ENCODE results near the gene ARNT2.

ARNT2 gene

DNA sequence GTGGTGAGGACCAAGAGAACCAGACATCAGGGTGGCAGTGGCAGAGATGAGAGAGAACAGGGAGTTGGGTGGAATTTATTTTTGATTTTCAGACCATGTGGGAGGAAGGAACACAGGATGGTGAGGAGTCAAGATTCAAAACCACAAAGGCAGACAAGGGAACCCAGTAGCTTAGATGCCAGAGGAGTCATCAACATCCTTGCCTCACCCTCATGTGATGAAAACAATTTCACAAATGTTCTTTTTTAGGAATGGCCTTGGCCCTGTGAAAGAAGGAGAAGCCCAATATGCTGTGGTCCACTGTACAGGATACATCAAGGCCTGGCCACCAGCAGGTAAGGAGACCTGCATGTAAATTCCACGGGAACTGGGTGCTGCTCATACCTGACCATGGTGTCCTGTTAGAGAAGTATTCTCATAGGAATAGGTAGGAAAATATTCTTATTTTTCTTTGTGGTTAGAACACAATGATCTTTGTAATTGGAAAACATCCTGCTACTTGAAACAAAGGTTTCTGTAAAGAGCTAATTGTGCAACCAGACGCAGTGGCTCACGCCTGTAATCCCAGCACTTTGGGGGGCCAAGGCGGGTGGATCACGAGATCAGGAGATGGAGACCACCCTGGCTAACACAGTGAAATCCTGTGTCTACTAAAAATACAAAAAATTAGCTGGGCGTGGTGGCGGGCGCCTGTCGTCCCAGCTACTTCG, 110.0 kb downstream of the ARNT2 start:
- no peak for DNase-seq (ENCODE audit: low read depth)

DNA sequence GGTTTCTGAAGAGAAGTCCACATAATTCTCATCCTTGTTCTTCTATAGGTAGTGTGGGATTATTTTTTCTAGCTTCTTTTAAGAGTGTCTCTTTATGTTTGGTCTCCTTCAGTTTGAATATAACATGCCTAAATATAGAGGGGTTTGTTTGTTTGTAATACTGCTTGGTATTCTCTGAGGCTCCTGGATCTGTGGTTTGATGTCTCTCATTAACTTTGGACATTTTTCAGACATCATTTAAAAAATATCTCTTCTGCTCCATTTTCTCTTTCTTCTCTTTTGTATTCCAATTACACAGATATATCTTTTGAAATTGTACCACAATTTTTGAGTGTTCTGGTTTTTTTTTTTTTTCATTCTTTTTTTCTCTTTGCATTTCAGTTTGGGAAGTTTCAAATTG, 113.1 kb downstream of the ARNT2 start:
- DNase-seq (ENCODE audit: low read depth): no peak

DNA sequence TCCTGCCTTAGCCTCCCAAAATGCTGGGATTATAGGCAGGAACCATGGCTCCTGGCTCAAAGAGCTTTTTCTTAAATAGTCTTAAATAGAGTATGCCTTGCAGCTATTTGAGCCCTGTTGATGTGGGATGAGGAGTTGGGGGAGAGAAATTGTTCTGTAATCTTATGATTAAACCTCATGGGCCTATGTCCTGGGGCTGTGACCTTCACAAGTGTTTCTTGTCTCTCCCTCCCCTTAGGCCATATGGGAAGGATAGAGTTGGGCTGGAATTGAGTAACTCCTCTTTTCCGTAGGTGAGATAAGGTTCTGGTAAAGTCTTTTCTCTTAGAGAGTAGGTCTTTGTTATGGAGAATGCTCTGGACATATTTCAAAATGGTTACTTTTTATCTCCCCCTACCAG, 114.3 kb downstream of the ARNT2 start:
- no peak for DNase-seq (ENCODE audit: low read depth)

DNA sequence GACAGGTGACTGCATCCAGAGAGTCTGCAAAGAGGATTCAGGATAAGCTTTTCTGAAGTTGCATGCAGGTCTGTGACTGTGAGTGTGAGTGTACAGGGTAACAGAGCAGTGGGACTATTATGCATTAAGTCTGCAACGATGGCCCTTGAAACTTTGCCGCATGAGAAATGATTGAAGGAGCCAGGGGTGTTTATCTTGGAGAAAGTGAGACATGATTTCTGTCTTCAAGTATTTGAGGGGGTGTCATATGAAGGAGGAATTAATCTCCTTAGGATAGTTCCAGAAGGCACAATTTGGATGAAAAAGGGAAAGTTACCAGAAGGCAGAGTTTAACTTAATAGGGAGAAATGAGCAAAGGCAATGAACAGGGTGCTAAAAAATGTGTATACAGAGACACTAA, 119.6 kb downstream of the ARNT2 start:
- DNase-seq (ENCODE audit: low read depth): no peak

DNA sequence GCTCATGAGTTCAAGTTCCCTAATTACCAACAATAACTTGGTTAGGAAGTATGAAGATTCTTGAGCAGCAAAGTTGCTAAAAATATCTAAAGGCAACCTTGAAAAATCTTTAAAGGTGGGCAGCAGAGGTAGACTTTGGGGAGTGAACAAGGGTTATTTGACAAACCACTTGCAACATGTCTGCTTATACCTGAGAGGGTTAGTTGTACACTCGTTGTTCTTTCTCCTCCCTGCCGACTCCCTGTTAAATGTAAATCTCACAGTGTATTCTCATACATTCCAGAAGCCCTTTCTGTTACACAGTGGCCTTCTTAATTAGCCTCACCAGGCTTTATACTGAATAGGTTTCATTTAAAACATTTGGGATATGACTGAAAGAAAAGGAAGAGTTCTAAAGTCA, 121.7 kb downstream of the ARNT2 start:
- no peak for DNase-seq (ENCODE audit: low read depth)

DNA sequence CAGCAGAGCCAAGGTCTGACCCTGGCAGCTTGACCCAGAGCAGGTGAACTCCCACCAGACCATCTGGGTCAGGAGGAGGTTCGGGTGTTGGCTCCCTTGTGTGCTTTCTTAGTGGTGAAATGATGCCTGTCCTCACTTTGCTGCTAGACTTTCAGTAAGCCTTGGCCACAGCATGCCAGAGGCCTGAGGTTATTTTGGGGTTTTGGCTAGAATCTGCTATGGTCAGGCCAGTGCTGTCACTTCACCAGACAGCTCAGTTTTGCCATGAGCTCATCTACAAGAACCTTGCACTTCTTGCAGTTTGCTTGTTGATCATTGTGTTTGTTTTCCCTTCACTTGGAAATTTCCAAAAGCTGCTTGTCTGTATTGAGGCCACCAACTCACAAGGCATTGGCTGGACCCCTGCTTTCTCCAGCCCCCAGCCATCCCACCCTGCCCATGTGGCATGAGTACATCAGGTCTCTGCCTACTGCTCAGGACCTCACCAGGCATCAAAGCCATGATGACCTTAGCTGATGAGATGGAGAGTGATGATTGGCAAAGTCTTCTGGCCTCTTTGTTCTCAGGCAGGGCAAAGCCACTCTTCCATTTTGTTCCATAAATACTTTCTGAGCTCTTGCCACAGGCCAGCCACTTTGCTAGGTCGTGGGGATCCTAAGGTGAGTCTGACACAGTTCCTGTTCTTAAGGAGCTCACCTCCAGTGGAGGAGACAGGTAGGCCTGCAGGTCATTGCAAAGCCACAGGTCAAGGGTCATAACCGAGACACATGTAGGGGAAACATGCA, 122.6 kb downstream of the ARNT2 start:
- no peak for DNase-seq (ENCODE audit: low read depth)

DNA sequence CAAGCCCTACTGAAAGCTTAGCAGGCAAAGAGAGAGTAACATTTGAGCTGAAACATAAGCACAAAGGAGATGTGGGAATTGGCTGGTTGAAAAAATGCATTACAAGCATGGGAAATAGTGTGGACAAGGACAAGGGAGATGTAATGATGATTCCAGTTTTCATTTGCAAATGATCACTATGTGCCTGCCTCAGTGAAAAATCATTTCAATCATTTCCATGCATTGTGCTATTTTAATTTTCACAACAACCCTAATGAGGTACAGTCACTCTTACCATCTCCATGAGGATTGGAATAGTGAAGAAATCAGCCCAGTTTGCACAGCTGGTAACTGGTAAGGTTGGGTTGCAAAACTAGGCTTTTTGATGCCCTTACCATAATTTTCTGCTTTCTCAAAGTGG, 123.2 kb downstream of the ARNT2 start:
- DNase-seq (ENCODE audit: low read depth): no peak

DNA sequence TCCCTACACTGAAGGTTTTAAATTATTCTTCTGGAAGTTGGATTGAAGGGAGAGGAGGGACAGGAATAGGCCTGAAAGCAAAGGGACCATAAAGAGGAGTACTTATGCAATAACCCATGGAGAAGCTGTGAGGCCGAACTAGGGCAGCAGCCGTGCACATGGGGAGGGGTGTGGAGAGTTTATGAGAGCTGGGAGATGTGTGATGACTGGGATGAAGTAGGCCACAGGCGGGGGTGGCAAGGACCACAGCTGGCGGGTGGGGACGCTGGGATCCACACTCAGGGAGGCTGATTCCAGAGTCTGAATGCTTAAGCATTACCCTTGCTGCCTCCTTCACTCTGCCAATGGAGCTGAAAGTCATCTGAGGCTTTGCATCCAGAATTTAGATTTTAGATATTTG, 123.8 kb downstream of the ARNT2 start:
- no peak for DNase-seq (ENCODE audit: low read depth)

DNA sequence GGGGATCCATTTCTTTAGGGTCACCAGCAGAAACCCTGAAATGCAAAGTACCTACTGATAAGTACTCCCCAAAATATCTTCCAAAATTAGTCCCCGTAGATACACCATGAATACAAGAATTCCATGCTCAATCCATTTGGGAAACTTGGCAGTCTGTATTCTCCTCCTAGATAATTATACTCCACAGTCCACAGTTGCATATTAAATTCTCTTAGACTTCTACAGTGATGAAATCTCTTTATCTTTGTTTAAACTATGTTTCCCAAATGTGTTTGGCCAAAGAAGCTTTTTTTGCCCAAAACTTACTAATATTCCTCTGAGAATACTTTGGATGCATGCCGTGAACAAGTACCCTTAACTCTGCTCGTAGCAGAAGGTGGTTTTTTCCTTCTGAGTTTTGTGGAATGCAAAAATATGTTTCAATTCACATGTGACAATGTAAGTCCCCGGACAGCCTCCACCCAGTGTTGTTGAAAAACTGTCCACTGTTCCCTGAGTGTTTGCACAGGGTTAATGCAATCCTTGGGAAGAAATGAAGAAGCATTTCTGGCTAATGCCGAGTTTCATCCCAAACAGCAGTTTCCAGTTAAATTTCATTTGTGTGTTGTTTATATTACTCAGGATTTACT, 126.7 kb downstream of the ARNT2 start:
- DNase-seq (ENCODE audit: low read depth): no peak

DNA sequence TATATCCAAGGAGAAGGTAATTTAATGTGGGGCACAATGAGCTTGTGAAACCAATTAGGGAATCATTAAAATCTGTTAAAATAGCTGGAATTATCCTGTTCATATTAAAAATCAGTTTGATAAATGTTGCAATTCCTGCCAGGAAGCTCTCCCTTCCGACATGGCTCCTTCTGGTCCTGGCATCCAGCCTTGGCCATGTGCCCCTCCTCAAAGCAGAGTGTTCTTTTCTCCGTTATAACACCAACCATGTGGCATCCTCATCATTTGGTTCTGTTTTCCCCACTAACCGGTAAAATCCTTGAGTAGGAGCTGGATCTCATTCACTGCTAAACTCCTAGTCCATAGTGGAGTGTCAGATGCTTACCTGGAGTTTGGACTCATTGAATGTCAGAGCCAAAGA, 127.2 kb downstream of the ARNT2 start:
- no peak for DNase-seq (ENCODE audit: low read depth)

DNA sequence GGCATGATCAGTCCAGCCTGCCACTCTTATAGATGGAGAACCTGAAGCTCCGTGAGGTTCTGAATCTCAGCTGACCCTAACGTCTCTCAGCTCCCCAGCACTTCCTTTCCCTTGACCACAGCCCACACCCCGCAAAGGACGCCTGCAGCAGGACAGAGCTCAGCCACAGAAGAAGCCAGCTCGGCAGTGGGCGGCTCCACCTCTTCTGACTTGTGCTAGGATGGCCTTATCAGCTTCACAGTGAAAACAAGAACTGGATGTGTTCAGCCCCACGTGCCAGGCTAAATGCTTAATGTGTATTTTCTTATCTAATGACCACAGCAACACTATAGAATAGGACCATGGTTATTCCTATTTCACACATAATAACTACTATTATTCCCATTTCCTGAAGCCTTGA, 127.6 kb downstream of the ARNT2 start:
- no peak for DNase-seq (ENCODE audit: low read depth)

DNA sequence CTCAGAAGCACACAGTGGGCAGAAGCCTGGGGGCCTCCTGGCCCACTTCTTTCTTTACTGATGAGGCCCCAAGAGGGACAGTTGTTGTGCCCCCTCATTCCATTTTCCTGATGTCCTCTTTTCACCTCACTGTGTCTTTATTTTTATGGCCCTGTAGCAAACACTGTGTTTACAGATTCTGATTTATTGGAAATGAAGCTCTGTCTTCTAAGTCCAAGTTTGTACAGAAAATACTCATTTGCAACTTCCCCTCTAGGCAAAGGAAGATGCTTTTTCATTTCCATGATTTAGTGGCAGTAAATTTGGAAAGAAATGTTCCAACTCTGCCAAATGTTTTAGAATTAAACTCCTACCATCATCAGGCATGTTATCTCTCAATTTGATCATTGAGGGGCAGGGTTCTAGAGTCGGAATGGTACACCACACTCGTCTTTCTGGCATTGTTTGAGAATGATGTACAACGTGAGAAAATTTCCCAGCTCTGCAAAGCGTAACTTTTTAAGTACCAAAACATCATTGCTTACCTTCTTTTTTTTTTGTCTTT, 129.7 kb downstream of the ARNT2 start:
- no peak for DNase-seq (ENCODE audit: low read depth)

DNA sequence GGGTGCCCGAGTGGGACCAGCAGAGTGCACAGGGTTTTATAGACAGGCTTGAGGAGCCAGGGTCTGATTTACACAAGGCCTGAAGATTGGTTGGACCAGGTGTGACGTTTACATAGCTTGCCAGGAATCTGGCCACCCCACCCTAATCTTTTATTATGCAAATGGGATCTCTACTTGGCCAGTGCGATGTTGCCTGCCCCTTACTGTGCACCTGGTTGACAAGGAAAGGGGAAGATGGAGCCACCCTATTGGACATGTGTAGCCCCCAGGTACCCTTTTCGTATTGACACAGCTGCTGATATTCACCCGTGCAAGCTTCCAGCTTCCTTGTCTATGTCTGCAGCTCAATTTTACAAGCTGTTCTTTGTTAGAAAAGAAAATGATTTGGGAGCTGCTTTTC, 132.0 kb downstream of the ARNT2 start:
- no peak for DNase-seq (ENCODE audit: low read depth)

DNA sequence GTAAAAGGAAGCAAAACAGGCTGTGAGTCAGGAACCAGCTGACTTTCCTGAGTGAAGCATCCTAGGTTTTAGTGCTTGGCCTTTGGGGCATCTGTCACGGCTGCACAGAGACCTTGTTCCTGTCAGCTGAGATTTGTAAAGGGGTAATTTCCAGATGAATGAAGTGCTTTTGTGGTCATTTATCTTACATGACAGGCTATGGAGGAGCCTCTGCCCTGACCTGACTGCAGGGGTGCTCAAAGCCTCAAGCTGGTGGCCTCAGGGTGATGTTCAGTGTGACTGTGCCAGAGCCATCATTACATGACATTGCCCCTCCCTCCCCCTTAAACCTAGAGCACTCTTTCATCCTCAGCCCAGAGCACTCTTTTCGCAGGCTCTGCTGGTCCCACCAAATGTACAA, 132.5 kb downstream of the ARNT2 start:
- DNase-seq (ENCODE audit: low read depth): no peak

DNA sequence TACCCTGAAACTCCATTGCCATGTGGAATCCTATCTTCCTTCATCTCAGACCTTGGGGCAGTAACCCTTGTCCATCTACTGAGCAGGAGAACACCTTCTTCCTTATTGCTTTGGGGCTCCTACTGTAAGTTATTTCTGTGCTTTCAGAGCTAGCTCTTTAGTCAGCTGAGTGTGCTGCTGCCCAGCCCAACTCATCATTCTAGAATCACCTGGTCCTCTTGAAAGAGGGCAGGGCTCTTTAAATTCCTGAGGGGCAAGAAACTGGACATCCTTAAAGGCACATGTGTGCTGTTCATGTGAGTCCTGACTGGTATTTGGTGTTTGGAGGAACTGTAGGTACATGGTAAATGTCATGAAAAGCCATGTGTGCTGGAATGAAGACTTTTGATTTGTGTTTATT, 140.9 kb downstream of the ARNT2 start:
- no peak for DNase-seq (ENCODE audit: low read depth)

DNA sequence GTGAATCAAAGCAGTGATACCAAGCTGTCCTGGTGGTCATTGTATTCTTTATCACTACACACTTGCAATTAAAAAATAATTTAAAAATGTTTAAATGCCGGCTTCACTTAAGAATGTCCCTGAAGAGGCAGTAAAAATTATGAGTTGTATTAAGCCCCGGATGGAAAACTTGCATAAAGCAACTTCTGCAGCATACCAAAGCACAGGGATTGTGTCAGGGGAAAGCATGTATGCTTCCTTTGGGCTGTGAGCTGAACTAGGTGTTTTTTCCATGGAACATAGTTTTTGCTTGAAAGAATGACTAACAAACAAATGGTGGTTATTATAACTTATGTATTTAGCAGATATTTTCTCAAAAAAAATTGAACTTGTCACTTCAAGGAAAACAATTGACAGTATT, 143.1 kb downstream of the ARNT2 start:
- no peak for DNase-seq (ENCODE audit: low read depth)

DNA sequence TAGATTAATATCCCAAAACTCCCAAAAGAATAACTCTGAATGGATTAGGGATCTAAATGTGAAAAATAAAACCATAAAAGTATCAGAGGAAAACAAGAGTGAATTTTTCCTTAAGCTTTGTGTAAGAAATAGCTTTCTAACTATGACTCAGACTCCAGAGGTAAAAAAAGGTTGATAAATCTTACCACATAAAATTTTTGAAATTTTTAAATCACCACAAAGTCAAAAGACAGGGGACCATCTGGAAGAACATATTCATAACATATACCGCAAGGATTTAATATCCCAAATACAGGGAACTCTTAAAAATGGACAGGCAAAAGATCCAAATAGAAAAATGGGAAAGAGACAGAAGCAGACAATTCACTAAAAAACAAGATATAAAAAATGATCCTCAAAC, 145.0 kb downstream of the ARNT2 start:
- DNase-seq (ENCODE audit: low read depth): no peak

DNA sequence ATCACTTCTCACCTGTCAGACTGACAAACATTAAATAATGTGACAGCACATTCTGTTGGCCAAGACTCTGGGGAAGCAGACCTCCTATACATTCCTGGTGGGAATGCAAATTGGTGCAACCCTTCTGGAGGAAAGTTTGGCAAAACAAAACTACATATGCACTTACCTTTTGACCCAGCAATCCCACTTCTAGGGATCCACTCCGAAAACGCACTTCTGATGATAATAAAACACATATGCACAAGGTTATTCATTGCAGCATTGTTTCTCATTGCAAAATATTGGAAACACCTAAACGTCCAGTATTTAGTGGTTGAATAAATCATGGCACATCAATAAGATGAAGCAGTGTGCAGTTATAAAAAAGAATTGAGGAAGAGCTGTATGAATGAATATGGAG, 145.5 kb downstream of the ARNT2 start:
- no peak for DNase-seq (ENCODE audit: low read depth)

DNA sequence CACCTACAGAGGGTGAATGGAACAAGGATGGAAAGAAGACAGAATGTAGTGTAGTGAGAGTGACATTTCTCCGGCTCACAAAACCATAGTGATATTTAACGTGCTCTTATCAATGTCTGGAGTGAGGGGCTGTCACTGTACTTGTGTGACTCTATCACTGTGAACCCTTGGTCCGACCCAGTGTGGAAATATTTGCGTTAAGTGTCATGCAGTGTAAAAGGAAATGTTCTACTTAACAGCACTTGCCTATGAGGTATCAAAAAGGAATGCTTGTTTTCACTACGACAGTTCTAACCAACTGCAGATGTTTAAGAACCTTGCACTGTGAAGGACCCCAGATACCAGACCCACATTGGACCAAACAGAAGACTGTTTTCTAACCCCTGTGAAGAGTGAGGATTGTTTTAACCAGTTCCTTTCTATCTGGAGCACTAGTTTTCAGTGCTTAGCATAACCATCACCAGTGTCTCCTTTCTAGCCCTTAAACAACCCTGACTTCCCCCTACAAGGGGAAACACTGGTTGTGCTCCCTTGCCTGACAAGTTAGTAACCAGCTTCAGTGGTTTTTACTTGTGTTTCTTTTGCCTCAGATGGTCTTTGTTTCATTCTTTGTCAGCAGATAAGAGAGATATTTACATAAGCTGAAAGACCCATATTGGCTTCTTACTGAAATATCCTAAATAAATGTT, 146.2 kb downstream of the ARNT2 start:
- no peak for DNase-seq (ENCODE audit: low read depth)

DNA sequence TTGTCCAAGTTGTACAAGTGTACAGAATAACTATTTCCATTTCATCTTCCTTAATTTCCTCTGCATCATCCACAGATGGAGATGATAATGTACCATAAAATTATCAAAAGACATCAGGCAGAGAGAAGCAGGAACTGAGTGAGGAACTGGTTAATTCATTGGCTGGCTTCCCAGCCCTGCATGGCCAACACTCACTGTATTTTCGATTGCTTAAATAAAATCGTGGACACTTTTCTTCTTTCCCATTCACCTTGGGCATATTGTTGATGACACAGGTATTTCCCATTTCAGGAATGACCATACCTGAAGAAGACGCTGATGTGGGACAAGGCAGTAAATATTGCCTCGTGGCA, 146.7 kb downstream of the ARNT2 start:
- DNase-seq (ENCODE audit: low read depth): no peak

DNA sequence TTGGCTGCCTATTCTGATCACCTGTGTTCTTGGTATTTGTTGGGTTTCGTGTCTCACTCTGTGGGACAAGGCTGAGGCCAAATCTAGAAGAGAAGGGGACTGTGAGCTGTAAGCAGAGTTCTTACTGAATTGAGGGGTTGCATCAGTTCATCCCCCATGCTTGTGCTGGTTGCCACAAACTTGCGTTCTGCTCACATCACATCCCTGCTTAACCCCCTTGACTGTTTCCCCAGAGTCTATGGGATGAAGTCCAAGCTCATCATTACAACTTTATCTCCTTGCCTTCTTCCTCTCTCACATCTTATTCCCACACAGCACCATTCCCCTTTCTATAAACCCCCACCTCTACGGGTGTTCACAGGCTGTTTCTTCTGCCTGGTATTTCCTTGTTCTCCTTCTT, 147.2 kb downstream of the ARNT2 start:
- DNase-seq (ENCODE audit: low read depth): no peak

DNA sequence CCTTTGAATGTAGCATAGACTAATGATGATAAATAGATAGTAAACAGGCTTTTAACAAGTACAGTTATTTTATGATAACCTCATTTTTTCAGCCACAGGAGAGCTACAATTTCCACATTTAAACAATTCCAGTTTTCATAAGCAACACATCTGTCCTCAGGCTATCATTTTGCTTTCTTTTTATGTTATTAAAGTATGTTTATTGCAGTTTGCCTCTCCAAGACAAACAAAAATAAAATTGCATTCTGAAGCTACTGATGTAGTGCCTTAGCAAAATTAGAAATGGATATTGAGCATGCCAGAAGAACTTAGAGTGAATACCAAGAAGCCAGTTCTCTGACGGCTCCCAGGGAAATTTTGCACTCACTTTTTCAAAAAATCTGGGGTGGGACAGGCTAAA, 150.4 kb downstream of the ARNT2 start:
- no peak for DNase-seq (ENCODE audit: low read depth)

Data from activated T-cell treated with anti-CD3 and anti-CD28 coated beads for 1 hour (primary cell).